Adrenal gland (tissue), 12 donors: ENCODE results near the gene RNF222. TPM values are rescaled to one million over a fixed set of nuclear protein-coding genes. Genes with fewer than 3 reads are reported as not detected.

Source experiments
- DNase-seq, 7 donors: peaks; one replicate each; pipeline ENCODE4 v3.0.0-alpha.2; 2019 to 2020
- H3K27ac ChIP-seq, 5 donors: fragments of 200-600 bp; sonication (generic) in 4 of 5; 1 replicate in 3 of 5; 2 replicates in 2 of 5; pipeline versions ENCODE4 v1.5.1 to v1.8.0; 2016 to 2020; ENCODE audit warnings: mild to moderate bottlenecking in 1 of 5
- H3K27me3 ChIP-seq: fragments of 200-600 bp; 2 replicates; pipeline ENCODE4 v1.8.0; 2021
- H3K36me3 ChIP-seq, 2 donors: fragments of 200-600 bp; replicated peaks in 1 of 2; 1 replicate in 1 of 2; 2 replicates in 1 of 2; pipeline versions ENCODE4 v1.5.1 to v1.8.0; 2018 to 2022
- H3K4me1 ChIP-seq, 2 donors: fragments of 200-600 bp; replicated peaks in 1 of 2; 1 replicate in 1 of 2; 2 replicates in 1 of 2; pipeline versions ENCODE4 v1.5.1 to v1.8.0; 2018 to 2021
- H3K4me3 ChIP-seq, 4 donors: fragments of 200-600 bp; sonication (generic) in 3 of 4; one replicate each; pipeline ENCODE4 v1.5.1; 2016 to 2018
- H3K9me3 ChIP-seq, 3 donors: fragments of 200-600 bp; sonication (generic) in 1 of 3; replicated peaks in 1 of 3; 1 replicate in 2 of 3; 2 replicates in 1 of 3; pipeline versions ENCODE4 v1.5.1 to v1.8.0; 2016 to 2021
- CTCF ChIP-seq, 6 experiments: fragments of 450-650 bp in 4 of 6; fragments of 200-600 bp in 2 of 6; sonication (generic) in 1 of 6; IDR thresholded peaks; 1 replicate in 5 of 6; 2 replicates in 1 of 6; pipeline versions ENCODE4 v1.5.1 to v1.8.0; 2016 to 2021; ENCODE audit warnings: antibody characterized with exemption in 6 of 6, mild to moderate bottlenecking in 2 of 6, moderate library complexity in 1 of 6
- POLR2A ChIP-seq, 2 donors: fragments of 450-650 bp; IDR thresholded peaks; one replicate each; pipeline ENCODE4 v1.6.1; 2017; ENCODE audit warnings: antibody characterized with exemption in 2 of 2, mild to moderate bottlenecking in 2 of 2, moderate library complexity in 1 of 2
- WGBS, 4 donors: extraction: QIAGEN DNeasy Blood & Tissue Kit in 2 of 4; methylation state at CpG; one replicate each; pipeline versions ENCODE4 v1.1.5 to v1.1.7; 2013 to 2017; 5-methylcytosine and 5-hydroxymethylcytosine counted together
- intact Hi-C, 2 donors: fragments of 100-400 bp; cut with DNase I; formaldehyde crosslinking; loops; one replicate each; pipeline versions ENCODE4 v1.14.1 to v1.15.0; 2022 to 2023
- polyA plus RNA-seq, 3 donors: library from polyadenylated mRNA; stranded (reverse); fragments of 200-250 nt in 2 of 3; fragments of 350-450 nt in 1 of 3; fragmentation: Illumina TruSeq in 1 of 3; extraction: RNeasy Lipid Tissue Mini Kit (QIAGEN cat#74804) in 1 of 3; gene quantifications; one replicate each; pipeline ENCODE4 v1.2.3, GENCODE V29; 2013 to 2014
- total RNA-seq, 9 donors: library from RNA; depleted of rRNA in 4 of 9; stranded (reverse); fragments of >200 nt in 4 of 9; fragments of 120-200 nt in 1 of 9; fragmentation: NEBNext Ultra II Directional in 1 of 9; extraction: Animal tissue kit (Norgen Biotek cat#: 25700) in 1 of 9; gene quantifications; one replicate each; pipeline versions ENCODE4 v1.1.0 to v1.2.4, GENCODE V29; 2013 to 2023
- donor health status: healthy with polysubstance abuse.
- donor health status: Bipolar disorder and iron deficiency.
- donor health status: DM: yes; HTN: yes; CAD: no.
- donor health status: DM: no; HTN: no; CAD: no.
- donor health status: DM: no; HTN: no; CAD: no.
- donor health status: DM: yes; HTN: yes; CAD: no.

Gene RNF222
- total and polyA plus RNA-seq, 12 donors, result not detected

GRCh38 chr17:8426802-8427201 is 29.2 kb upstream of the RNF222 start:
- H3K4me3 ChIP-seq, result no peak overlapping the region
- TF ChIP-seq CTCF (IDR thresholded peaks at IDR 0.05) (no peak), POLR2A (IDR thresholded peaks at IDR 0.05) (no peak)
- 90 to 99% (median 96%) methylated on average over 3 of the region's 3 CpGs for WGBS, 4 donors

GRCh38 chr17:8426094-8426720 is 28.6 kb upstream of the RNF222 start:
- Histone ChIP-seq H3K36me3 (no peaks in the 10 kb centered on the region), H3K9me3 (no peaks in the 10 kb centered on the region), H3K27me3 (no peaks in the 10 kb centered on the region), H3K4me1 (peaks cover 0 to 5% of the 10 kb centered on the region in 2 donors), H3K27ac (no peak overlapping the region), H3K4me3 (no peak overlapping the region)
- TF ChIP-seq CTCF (IDR thresholded peaks at IDR 0.05) (no peak), POLR2A (IDR thresholded peaks at IDR 0.05) (no peak)
- WGBS, 4 donors, result 67 to 77% (median 71%) methylated on average over 5 to 6 of the region's 6 CpGs
- intact Hi-C loops, result no loop called here
- no peak for DNase-seq

More at GRCh38 chr17:8426802-8427201, 29.2 kb upstream of the RNF222 start:
- Histone ChIP-seq H3K27me3 (no peaks in the 10 kb centered on the region), H3K27ac (no peak overlapping the region), H3K9me3 (no peaks in the 10 kb centered on the region), H3K4me1 (peaks cover 0 to 10% of the 10 kb centered on the region in 2 donors), H3K36me3 (no peaks in the 10 kb centered on the region)
- intact Hi-C loops, result no loop called here
- no peak for DNase-seq

GRCh38 chr17:8421571-8421970 is 23.9 kb upstream of the RNF222 start:
- Histone ChIP-seq H3K27ac (peak overlapping the region in 2 of 5 donors; percentile 61 to 71), H3K36me3 (no peaks in the 10 kb centered on the region), H3K4me3 (no peak overlapping the region), H3K4me1 (peaks cover 7 to 16% of the 10 kb centered on the region in 2 donors), H3K9me3 (no peaks in the 10 kb centered on the region), H3K27me3 (no peaks in the 10 kb centered on the region)
- no peak for TF ChIP-seq POLR2A (IDR thresholded peaks at IDR 0.05)
- no peak for TF ChIP-seq CTCF (IDR thresholded peaks at IDR 0.05)
- intact Hi-C loops, result no loop called here
- no peak for DNase-seq
- WGBS, 4 donors, result 31 to 46% (median 35%) methylated on average over 3 of the region's 3 CpGs

- WGBS, 4 donors, result 7 to 11% (median 8%) methylated on average over 5 of the region's 5 CpGs
- H3K9me3 ChIP-seq, result no peaks in the 10 kb centered on the region
- H3K36me3 ChIP-seq, result no peaks in the 10 kb centered on the region
- peaks cover 7 to 16% of the 10 kb centered on the region in 2 donors for H3K4me1 ChIP-seq
- DNase-seq, result peak; percentile 83 to 94 (median 91)
- intact Hi-C loops, result no loop called here
- H3K27me3 ChIP-seq, result no peaks in the 10 kb centered on the region
- TF ChIP-seq POLR2A (IDR thresholded peaks at IDR 0.05) (no peak), CTCF (IDR thresholded peaks at IDR 0.05) (no peak)
- H3K27ac ChIP-seq, result peak overlapping the region; percentile 42 to 71 (median 61)
- no peak overlapping the region for H3K4me3 ChIP-seq
These were observed 22.7 kb upstream of the RNF222 start for GRCh38 chr17:8420041-8420934.
